GM19043 (cell line): ENCODE data around the gene NCKAP5.

Source experiments
- ATAC-seq: cut with Tn5 transposase; IDR thresholded peaks from one replicate; pipeline ENCODE4 v1.9.1; 2021; ENCODE audit warnings: low read depth; ENCODE audit not compliant: unreplicated experiment

The NCKAP5 gene

DNA sequence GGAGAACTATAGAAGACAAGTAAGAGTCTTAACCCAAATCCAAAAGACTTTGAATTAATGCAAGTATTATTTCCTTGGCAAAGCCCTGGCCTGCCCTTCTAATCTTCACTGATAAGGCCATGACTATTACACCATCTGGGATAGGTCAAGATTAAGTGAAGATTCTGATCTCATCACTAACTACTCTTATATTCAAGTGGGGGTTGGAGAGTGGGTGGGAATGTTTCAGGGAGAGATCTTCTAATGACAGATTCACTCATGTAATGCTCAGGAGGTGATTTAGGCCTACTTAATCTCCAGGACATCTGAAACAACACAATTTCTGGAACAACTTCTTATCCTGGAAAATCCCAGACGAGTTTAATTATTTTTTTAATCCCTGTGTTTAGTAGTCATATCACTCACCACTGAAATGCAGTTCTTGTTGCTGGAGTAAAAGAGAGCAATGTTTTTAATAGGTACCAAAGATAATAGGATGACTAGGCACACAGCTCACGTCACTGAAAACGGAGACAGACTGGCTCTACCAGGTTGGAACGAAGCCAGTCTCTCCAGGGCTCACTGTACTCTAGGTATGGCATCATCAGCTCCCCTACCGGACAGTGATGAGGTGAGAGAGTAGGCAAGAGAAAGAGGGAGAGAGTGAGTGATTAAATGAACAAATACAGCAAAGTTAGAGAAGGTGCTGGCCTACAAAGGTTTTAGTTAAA lies 133.1 kb downstream of the NCKAP5 start:
- ATAC-seq = no peak

DNA sequence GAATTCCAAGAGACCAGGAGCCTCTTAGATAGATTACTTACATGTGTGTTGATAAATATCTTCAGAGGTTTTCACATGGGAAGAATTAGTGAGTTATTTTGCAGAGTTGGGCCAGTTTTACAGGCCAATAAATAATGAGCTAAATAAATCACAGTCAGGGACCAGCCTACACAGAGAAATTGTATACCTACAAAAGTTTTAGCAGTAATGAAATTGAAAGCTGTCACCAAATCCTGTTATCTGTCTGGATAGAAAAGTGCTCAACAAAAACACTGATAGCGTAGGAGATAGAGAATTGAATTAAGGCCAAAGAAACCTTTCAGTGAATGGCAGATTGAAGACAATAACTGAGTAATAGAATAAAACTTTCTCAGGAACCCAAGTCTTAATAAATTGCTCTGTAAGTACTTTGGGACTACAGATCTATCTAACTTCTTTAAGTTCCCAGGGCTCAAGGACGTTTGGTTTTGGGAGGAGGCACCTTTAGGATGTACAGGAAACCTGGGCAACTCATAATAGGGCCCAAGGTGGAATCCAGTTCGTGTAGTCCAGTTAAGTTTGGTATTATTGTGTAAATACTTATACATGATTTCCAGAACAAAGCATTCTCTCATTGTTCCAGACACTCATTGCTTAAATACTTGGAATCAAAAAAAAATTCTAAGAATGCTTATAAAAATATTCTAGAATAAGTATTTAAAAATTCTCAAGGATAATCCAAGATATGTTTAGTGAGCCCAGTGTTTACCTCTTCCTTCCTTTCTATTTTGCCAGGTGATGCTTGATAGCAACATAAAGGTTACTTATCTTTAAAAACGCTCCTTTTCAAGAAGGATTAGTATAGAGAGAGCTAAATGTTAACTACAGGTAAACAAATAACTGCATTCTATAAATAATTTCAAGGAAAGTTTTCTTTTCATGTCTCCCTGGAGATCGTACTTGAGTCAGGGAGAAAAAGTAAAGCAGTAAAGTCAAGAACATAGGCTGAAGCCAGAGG lies 134.5 kb downstream of the NCKAP5 start:
- no peak for ATAC-seq

GRCh38 chr2:133432778-133433177 lies 135.5 kb downstream of the NCKAP5 start:
- no peak for ATAC-seq

- no peak for ATAC-seq
Observed at GRCh38 chr2:133431289-133431688, 137.0 kb downstream of the NCKAP5 start.

DNA sequence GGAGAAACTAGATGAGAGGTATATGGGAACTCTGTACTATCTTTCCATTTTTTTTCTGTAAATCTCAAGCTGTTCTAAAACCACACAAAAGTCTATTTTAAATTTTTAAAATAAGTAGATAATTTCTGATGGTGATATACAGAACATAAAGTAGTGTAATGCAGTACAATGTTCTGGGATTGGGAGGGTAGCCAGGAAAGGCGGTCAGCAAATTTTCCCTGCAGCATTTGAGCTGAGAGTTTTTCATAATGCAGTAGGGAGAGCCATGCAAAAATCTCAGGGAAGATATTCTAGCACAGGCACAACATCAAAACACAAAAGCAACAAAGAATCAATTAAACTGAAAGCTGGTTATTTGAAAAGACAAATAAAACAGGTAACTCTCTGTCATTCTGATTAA lies 141.5 kb downstream of the NCKAP5 start:
- no peak for ATAC-seq

- ATAC-seq = no peak
Observed at GRCh38 chr2:133425612-133426011, 142.7 kb downstream of the NCKAP5 start.

- no peak for ATAC-seq
Observed at GRCh38 chr2:133424876-133425275, 143.4 kb downstream of the NCKAP5 start.

DNA sequence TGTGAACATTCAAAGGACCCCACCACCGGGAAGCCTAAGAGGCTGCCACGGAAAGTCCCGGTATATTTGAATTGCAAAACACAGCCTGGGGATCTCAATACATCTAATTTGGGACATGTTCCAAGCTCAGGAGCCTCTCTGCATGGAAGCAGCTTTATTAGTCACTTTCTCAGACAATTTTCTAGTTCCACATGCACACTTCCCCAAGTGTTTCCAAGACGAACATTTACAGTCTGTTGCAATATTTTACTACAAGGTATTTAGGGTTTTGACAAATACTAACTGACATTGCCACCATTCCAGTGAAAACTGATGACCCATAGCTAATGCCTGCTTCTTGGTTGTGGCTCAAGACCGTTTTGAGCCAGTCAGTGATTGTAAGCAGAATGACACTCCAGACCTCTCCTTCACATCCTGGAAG lies 145.3 kb downstream of the NCKAP5 start:
- no peak for ATAC-seq

DNA sequence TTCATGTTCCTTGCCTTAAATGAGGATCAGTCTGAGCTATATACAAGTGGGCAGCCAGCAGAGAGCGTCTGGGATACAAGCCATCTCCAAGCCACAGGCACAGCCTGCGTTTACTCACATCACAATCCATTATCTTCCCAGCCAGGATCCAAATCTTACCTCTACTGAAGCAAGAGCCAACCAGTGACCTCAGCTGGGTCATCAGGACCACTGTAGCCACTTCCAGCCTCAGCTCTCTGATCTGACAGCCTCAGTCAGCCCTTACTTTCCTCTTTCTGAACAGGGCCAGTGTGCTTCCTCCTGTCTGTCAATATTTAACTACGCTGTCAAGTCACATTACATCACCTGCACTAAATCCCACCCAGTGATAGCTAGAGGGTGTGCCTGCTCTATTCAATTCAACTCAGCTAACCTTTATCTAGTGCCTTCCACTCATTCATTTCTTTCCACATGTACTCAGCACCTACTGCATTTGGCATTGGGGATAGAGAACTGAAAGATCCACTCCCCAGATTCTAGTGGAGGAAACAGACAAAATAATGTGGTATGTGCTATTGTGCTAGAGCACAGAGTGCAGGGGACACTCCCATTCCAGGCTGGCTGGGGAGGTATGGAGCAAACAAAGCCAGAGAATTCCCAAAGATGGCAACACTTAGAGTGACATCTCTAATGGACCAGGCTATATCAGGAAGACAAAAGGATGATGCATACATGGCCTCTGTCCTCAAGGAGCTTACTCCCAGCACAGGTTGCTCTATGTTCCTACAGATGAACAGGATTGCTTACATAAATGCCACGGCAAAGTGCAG lies 146.5 kb downstream of the NCKAP5 start:
- ATAC-seq = peak; percentile 93

DNA sequence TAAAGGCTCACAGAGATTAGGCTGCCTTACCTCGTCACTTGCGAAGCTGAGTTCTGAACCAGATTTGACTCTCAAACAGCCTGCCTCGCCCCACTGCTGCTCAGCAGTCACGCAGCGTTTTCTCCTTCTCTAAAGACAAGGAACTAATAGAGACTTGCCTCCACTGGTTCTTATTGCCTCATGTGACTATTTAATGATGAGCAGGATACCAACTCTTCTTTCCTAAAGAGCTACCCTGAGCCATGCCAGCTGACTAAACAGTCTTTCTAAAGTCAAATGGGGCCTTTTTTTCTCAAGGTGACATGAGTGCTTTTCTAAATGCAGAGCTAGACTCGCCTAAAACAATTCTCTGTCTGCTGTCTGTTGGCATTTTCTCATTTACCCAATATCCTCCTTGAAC lies 147.5 kb downstream of the NCKAP5 start:
- no peak for ATAC-seq

DNA sequence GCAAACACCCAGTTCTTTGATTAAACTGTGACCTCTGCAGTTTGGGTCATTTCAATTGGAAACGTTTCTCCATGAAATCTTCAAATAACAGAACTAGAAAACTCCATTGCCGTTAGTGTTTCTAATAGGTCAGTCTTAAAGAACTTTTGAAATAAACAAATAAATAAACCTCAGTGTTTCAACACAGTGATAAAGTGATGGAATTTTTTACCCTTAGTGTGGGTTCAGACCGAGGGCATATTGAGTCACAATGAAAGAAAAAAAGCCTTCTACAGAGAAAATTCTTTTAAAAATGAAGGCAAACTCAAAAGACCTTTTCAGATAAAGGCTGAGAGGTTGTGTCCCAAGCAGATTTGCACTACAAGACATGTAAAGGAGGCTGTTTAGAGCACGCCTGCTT lies 149.6 kb downstream of the NCKAP5 start:
- no peak for ATAC-seq

- peak; percentile 35 for ATAC-seq
Observed at GRCh38 chr2:133418021-133418420, 150.2 kb downstream of the NCKAP5 start.

GRCh38 chr2:133417415-133417814 lies 150.8 kb downstream of the NCKAP5 start:
- ATAC-seq = no peak

DNA sequence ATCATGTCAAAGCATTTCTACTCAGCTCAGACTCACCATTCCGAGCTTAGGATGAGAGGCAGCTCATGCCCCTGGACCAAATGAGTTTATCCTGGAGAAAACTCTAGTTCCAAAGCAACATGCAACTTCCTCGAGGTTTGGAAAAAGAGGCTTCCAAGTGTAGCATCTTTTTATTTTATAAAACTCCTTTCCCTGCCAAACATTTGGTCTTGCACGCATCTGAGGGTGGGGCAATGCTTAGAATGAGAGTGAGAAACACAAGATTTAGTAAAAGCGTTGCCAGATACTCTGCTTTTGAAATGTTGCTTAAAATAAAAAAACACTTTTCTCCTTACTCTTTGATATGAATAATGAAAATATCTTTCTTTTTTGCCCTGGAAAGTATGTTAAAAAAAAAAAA lies 151.5 kb downstream of the NCKAP5 start:
- no peak for ATAC-seq

GRCh38 chr2:133416146-133416545 lies 152.1 kb downstream of the NCKAP5 start:
- ATAC-seq = no peak

DNA sequence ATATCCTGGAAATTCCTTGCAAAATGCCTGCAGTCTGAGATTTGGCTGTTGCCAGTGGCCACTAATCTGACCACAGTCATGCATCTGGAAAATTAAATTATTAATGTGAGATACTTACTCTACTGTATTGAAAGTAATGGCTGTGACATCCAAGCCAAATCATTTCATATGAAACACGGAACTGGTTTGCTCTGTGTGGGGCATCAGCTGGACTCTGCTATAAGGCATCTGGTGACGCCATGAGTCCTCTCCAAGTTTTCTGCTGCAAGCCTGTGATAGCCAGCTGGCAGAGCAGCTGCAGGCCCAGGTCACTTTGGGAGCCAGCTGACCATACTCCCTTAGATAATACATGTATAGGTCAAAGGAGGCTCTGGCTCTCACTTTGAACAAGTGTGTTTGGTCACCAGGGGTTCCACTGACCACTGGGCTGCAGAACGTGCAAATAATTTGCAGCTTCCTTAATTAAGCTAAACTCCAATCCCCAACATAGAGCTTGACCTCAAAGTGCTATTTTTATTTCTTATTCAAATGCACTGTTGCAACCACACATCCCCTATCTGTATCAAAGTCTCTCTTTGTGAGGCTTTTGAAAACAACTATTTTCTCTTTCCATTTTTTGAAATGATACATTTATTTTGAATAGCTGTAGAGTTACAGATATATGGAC lies 152.9 kb downstream of the NCKAP5 start:
- ATAC-seq = no peak

DNA sequence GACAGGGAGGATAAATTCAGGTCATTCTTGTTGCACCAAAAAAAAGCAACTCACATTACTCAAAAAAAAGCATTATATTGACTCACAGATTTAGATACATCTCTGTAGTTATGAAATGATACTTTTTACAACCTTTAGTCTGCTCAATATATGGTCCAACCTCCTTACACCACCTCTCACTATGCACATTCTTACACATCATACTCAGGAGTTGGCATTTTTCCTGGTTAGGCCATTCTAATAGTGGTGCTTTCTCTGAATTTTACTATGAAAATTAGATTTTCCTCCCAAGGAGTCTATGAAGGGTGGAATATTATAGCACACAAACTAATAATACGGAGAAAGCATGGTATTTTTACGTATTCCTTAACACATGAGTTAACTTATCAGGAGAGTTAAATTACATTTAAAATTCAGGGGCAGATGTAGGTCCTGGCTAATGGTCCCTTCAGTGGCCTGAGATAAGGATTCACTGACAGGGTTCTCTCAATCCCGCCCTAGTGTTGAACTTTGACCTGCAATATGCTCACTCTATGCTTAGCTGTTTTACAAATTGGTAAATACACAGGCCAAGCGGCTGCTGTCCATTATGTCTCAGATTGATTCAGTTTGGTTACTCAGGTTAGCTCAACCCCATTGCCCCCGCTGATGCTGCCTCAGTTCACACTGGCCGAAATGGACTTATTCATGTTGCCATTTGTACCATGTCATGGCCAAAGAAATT lies 153.6 kb downstream of the NCKAP5 start:
- no peak for ATAC-seq

DNA sequence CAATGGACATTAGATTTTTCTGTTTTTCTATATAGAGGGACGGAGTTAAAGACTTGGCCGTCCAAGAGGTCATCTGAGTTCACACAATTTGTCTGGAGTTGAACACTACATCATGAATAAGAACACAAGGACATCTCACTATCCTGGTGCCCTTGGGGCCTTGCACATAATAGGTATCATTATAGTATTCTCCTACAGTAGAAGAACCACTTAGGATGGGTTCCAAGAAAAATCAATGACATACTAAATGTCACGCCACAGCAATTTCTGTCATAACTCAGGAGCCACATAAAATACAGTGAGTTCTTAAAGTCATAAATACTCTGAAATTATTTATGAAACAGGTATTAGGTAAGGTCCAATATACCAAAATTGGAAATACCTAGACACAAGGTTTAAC lies 154.4 kb downstream of the NCKAP5 start:
- ATAC-seq = no peak

- ATAC-seq = no peak
Observed at GRCh38 chr2:133412694-133413093, 155.6 kb downstream of the NCKAP5 start.

DNA sequence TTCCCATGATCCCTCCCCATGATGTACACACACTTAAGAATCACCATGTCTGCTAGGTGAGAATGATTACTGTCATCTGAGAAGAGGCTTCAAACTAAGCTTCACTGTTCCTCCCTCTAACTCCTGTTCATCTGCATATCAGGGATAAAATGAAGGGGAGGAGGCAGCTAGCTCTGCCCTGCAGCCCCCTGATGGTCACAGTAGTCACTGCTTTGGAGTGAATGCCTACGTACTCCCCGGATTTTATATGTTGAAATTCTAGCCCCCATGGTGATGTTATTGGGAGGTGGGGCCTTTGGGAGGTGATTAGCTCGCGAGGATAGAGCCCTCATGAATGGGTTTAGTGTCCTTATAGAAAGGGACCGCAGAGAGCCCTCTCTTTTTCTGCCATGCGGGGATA lies 156.4 kb downstream of the NCKAP5 start:
- no peak for ATAC-seq
